Measurements from ENCODE around the gene PCDHGA1.

The PCDHGA1 gene

GRCh38 chr5:141383345-141383744 is 53.0 kb downstream of the PCDHGA1 start:
- ChIA-PET POLR2A (no interaction called here), CTCF (interaction anchor here (0.7 to 1.7 kb wide), 6 partner anchors 9 to 181 kb away, joined by 3 to 8 read pairs (median 4); partner anchors contain the start of genes PCDHGA8 and PCDHGB5)
- no peaks in the 10 kb centered on the region for H3K36me3 ChIP-seq (ENCODE audit: control insufficient read depth in 2 of 2, insufficient read depth in 1 of 2, low read length in 2 of 2)
- H3K4me1 ChIP-seq (ENCODE audit: control insufficient read depth, insufficient read depth, low read length), result no peaks in the 10 kb centered on the region
- H3K9me3 ChIP-seq (ENCODE audit: control insufficient read depth, insufficient read depth, low read depth, low read length), result no peaks in the 10 kb centered on the region
- TF ChIP-seq ZNF596 (tag by site-specific recombination; IDR thresholded peaks at IDR 0.05) (no peak), ZNF112 (tag by site-specific recombination; IDR thresholded peaks at IDR 0.05) (no peak), ZNF114 (tag by site-specific recombination; IDR thresholded peaks at IDR 0.05) (no peak), GFI1B (tag by site-specific recombination; IDR thresholded peaks at IDR 0.05) (no peak), ZNF626 (tag by site-specific recombination; IDR thresholded peaks at IDR 0.05) (no peak), ZNF266 (tag by site-specific recombination; IDR thresholded peaks at IDR 0.05; ENCODE audit: low read depth) (no peak), SP7 (tag by site-specific recombination; IDR thresholded peaks at IDR 0.05) (no peak), INSM2 (tag by site-specific recombination; IDR thresholded peaks at IDR 0.05) (no peak), ZNF311 (tag by site-specific recombination; IDR thresholded peaks at IDR 0.05; ENCODE audit: borderline replicate concordance) (no peak), ZNF521 (tag by site-specific recombination; IDR thresholded peaks at IDR 0.05) (no peak), ZNF707 (tag by site-specific recombination; IDR thresholded peaks at IDR 0.05) (no peak), SALL2 (tag by site-specific recombination; IDR thresholded peaks at IDR 0.05; ENCODE audit: borderline replicate concordance) (no peak), ZNF791 (tag by site-specific recombination; IDR thresholded peaks at IDR 0.05) (no peak), ZNF221 (tag by site-specific recombination; IDR thresholded peaks at IDR 0.05; ENCODE audit: borderline replicate concordance) (no peak), TRIM28 (IDR thresholded peaks at IDR 0.05; ENCODE audit: borderline replicate concordance, low read length) (no peak), ZFP41 (tag by site-specific recombination; IDR thresholded peaks at IDR 0.05; ENCODE audit: borderline replicate concordance) (no peak), REST (tag by site-specific recombination; IDR thresholded peaks at IDR 0.05) (no peak)
- TF ChIP-seq, protein P1, sequence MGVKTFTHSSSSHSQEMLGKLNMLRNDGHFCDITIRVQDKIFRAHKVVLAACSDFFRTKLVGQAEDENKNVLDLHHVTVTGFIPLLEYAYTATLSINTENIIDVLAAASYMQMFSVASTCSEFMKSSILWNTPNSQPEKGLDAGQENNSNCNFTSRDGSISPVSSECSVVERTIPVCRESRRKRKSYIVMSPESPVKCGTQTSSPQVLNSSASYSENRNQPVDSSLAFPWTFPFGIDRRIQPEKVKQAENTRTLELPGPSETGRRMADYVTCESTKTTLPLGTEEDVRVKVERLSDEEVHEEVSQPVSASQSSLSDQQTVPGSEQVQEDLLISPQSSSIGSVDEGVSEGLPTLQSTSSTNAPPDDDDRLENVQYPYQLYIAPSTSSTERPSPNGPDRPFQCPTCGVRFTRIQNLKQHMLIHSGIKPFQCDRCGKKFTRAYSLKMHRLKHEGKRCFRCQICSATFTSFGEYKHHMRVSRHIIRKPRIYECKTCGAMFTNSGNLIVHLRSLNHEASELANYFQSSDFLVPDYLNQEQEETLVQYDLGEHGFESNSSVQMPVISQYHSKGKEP (tag by site-specific recombination; IDR thresholded peaks at IDR 0.05), result no peak
- TF ChIP-seq, protein P2, sequence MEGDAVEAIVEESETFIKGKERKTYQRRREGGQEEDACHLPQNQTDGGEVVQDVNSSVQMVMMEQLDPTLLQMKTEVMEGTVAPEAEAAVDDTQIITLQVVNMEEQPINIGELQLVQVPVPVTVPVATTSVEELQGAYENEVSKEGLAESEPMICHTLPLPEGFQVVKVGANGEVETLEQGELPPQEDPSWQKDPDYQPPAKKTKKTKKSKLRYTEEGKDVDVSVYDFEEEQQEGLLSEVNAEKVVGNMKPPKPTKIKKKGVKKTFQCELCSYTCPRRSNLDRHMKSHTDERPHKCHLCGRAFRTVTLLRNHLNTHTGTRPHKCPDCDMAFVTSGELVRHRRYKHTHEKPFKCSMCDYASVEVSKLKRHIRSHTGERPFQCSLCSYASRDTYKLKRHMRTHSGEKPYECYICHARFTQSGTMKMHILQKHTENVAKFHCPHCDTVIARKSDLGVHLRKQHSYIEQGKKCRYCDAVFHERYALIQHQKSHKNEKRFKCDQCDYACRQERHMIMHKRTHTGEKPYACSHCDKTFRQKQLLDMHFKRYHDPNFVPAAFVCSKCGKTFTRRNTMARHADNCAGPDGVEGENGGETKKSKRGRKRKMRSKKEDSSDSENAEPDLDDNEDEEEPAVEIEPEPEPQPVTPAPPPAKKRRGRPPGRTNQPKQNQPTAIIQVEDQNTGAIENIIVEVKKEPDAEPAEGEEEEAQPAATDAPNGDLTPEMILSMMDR (tag by site-specific recombination; IDR thresholded peaks at IDR 0.05), result no peak
- no peak overlapping the region for H3K4me3 ChIP-seq (ENCODE audit: low read depth, low read length)
- no peak overlapping the region for H3K27ac ChIP-seq (ENCODE audit: extremely low read depth, low read depth, low read length)
